OCI-LY1 (cell line): ENCODE measurements around the gene GKN1.

Source experiments
- CTCF ChIP-seq: fragments of 200-600 bp; sonication (generic), shearing (Covaris generic); IDR thresholded peaks from 2 replicates; pipeline ENCODE4 v1.5.1; 2017; ENCODE audit warnings: mild to moderate bottlenecking, antibody characterized with exemption, low read length, moderate library complexity, mixed read lengths
- EZH2 ChIP-seq: fragments of 200-600 bp; sonication (generic), shearing (Covaris generic); IDR thresholded peaks from 2 replicates; pipeline ENCODE4 v1.8.0; 2017; ENCODE audit warnings: borderline replicate concordance, mixed run types, mild to moderate bottlenecking, antibody characterized with exemption, low read length, moderate library complexity, mixed read lengths

- TF ChIP-seq CTCF (no peak), EZH2 (no peak)
Observed at GRCh38 chr2:69007169-69007568, 32.7 kb downstream of the GKN1 start.
